Breast epithelium (tissue), 3 donors: ENCODE data around the gene RBP3.

Experiments
- CTCF ChIP-seq, 3 donors: fragments of 450-650 bp; IDR thresholded peaks; one replicate each; pipeline ENCODE4 v1.5.1; 2016 to 2017; ENCODE audit warnings: antibody characterized with exemption in 3 of 3, mild to moderate bottlenecking in 3 of 3, moderate library complexity in 3 of 3
- POLR2A ChIP-seq: fragments of 450-650 bp; IDR thresholded peaks from one replicate; pipeline ENCODE4 v1.6.1; 2016; ENCODE audit warnings: antibody characterized with exemption, mild to moderate bottlenecking, moderate library complexity
- POLR2AphosphoS5 ChIP-seq, 3 donors: sonication (generic); formaldehyde crosslinking; IDR thresholded peaks; one replicate each; pipeline ENCODE4 v1.6.1; 2017; ENCODE audit warnings: antibody characterized with exemption in 3 of 3

- no peak for TF ChIP-seq CTCF (IDR thresholded peaks at IDR 0.05)
- no peak for TF ChIP-seq POLR2A
- no peak for TF ChIP-seq POLR2AphosphoS5 (IDR thresholded peaks at IDR 0.05)
Measured at GRCh38 chr10:47339759-47340607, 8.2 kb upstream of the RBP3 start.
